MM.1S (cell line): Measurements from ENCODE around the gene UBN1.
A peak's percentile ranks its signal among the peaks of the same experiment; 100 is the strongest.

Experiments
- DNase-seq: peaks from one replicate; pipeline ENCODE4 v3.0.0-alpha.2; 2015
- H2AFZ ChIP-seq: fragments of 300-600 bp; sonication (generic); 2 replicates; pipeline ENCODE4 v1.6.0; 2016; ENCODE audit warnings: antibody characterized with exemption, low read length
- H3F3A ChIP-seq: fragments of 300-600 bp; sonication (generic); 2 replicates; pipeline ENCODE4 v1.6.1; 2016; ENCODE audit warnings: mild to moderate bottlenecking, antibody characterized with exemption, low read length, moderate library complexity, mixed read lengths; ENCODE audit not compliant: insufficient read depth
- H3K27ac ChIP-seq: fragments of 300-600 bp; sonication (generic); 2 replicates; pipeline ENCODE4 v1.5.1; 2016; ENCODE audit warnings: mild to moderate bottlenecking, low read length
- H3K27me3 ChIP-seq: fragments of 300-600 bp; sonication (generic); replicated peaks from 2 replicates; pipeline ENCODE4 v1.6.0; 2016; ENCODE audit warnings: low read length; ENCODE audit not compliant: insufficient read depth
- H3K36me3 ChIP-seq: fragments of 300-600 bp; sonication (generic); replicated peaks from 2 replicates; pipeline ENCODE4 v1.6.1; 2016; ENCODE audit warnings: mild to moderate bottlenecking, low read length, mixed read lengths; ENCODE audit not compliant: insufficient read depth
- H3K4me1 ChIP-seq: fragments of 300-600 bp; sonication (generic); 2 replicates; pipeline ENCODE4 v1.6.1; 2016; ENCODE audit warnings: low read length, mixed read lengths
- H3K4me2 ChIP-seq: fragments of 300-600 bp; sonication (generic); 2 replicates; pipeline ENCODE4 v1.6.0; 2016; ENCODE audit warnings: low read depth, low read length
- H3K4me3 ChIP-seq: fragments of 300-600 bp; sonication (generic); 2 replicates; pipeline ENCODE4 v1.5.1; 2016; ENCODE audit warnings: low read length, mixed read lengths
- H3K79me2 ChIP-seq: fragments of 300-600 bp; sonication (generic); 2 replicates; pipeline ENCODE4 v1.6.1; 2016; ENCODE audit warnings: mixed run types, low read length, mixed read lengths
- H3K9ac ChIP-seq: fragments of 300-600 bp; sonication (generic); 2 replicates; pipeline ENCODE4 v1.6.1; 2016; ENCODE audit warnings: low read length, mixed read lengths
- H3K9me2 ChIP-seq: fragments of 300-600 bp; sonication (generic); replicated peaks from 2 replicates; pipeline ENCODE4 v1.6.1; 2016; ENCODE audit warnings: mild to moderate bottlenecking, low read length, mixed read lengths; ENCODE audit not compliant: insufficient read depth
- H3K9me3 ChIP-seq: fragments of 300-600 bp; sonication (generic); replicated peaks from 2 replicates; pipeline ENCODE4 v1.6.1; 2016; ENCODE audit warnings: mild to moderate bottlenecking, low read length, mixed read lengths; ENCODE audit not compliant: insufficient read depth
- H4K20me1 ChIP-seq: fragments of 300-600 bp; sonication (generic); 2 replicates; pipeline ENCODE4 v1.6.1; 2016; ENCODE audit warnings: mild to moderate bottlenecking, low read length, moderate library complexity, mixed read lengths; ENCODE audit not compliant: insufficient read depth
- EZH2 ChIP-seq: fragments of 300-600 bp; sonication (generic); optimal IDR thresholded peaks from 2 replicates; pipeline ENCODE3; 2017; ENCODE audit warnings: low read depth, mild to moderate bottlenecking, antibody characterized with exemption, low read length, mixed read lengths
- EZH2phosphoT487 ChIP-seq: fragments of 300-600 bp; sonication (generic); IDR thresholded peaks from 2 replicates; pipeline ENCODE4 v1.6.1; 2018; ENCODE audit warnings: antibody characterized with exemption, low read length
- TF ChIP-seq, protein P1 (sequence below): fragments of 300-600 bp; sonication (generic); IDR thresholded peaks from 2 replicates; pipeline ENCODE4 v1.5.1; 2016; ENCODE audit warnings: antibody characterized with exemption, low read length, mixed read lengths

Gene UBN1

GRCh38 chr16:4803401-4803844, 43.9 kb upstream of the UBN1 start:
- Histone ChIP-seq H3K36me3 (no peaks in the 10 kb centered on the region), H3K9me2 (no peaks in the 10 kb centered on the region), H3K27ac (no peak overlapping the region), H3K27me3 (no peaks in the 10 kb centered on the region), H3K9me3 (no peaks in the 10 kb centered on the region), H3F3A (peaks cover 18% of the 10 kb centered on the region), H3K4me1 (0 out of 2 replicates have a peak, but pooled peaks cover 3% of the 10 kb centered on the region), H4K20me1 (no peaks in the 10 kb centered on the region), H3K79me2 (no peaks in the 10 kb centered on the region), H3K4me2 (peak overlapping the region; percentile 71), H2AFZ (no peak overlapping the region), H3K4me3 (peak overlapping the region; percentile 72), H3K9ac (0 out of 2 replicates have a peak overlapping the region, but pooled peaks have one; percentile 28)
- no peak for DNase-seq
- no peak for TF ChIP-seq EZH2
- no peak for TF ChIP-seq EZH2phosphoT487
- TF ChIP-seq, protein P1, sequence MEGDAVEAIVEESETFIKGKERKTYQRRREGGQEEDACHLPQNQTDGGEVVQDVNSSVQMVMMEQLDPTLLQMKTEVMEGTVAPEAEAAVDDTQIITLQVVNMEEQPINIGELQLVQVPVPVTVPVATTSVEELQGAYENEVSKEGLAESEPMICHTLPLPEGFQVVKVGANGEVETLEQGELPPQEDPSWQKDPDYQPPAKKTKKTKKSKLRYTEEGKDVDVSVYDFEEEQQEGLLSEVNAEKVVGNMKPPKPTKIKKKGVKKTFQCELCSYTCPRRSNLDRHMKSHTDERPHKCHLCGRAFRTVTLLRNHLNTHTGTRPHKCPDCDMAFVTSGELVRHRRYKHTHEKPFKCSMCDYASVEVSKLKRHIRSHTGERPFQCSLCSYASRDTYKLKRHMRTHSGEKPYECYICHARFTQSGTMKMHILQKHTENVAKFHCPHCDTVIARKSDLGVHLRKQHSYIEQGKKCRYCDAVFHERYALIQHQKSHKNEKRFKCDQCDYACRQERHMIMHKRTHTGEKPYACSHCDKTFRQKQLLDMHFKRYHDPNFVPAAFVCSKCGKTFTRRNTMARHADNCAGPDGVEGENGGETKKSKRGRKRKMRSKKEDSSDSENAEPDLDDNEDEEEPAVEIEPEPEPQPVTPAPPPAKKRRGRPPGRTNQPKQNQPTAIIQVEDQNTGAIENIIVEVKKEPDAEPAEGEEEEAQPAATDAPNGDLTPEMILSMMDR, result no peak

- Histone ChIP-seq H3K9ac (no peak overlapping the region), H3F3A (peaks cover 18% of the 10 kb centered on the region), H3K27me3 (no peaks in the 10 kb centered on the region), H2AFZ (no peak overlapping the region), H3K9me2 (no peaks in the 10 kb centered on the region), H4K20me1 (no peaks in the 10 kb centered on the region), H3K9me3 (no peaks in the 10 kb centered on the region), H3K4me3 (no peak overlapping the region), H3K4me2 (no peak overlapping the region), H3K4me1 (0 out of 2 replicates have a peak, but pooled peaks cover 3% of the 10 kb centered on the region), H3K79me2 (no peaks in the 10 kb centered on the region), H3K36me3 (no peaks in the 10 kb centered on the region), H3K27ac (no peak overlapping the region)
- TF ChIP-seq EZH2phosphoT487, result no peak
- TF ChIP-seq EZH2, result no peak
- TF ChIP-seq, protein P1, result no peak
- no peak for DNase-seq
Measured at GRCh38 chr16:4803898-4804762, 43.2 kb upstream of the UBN1 start.

DNA sequence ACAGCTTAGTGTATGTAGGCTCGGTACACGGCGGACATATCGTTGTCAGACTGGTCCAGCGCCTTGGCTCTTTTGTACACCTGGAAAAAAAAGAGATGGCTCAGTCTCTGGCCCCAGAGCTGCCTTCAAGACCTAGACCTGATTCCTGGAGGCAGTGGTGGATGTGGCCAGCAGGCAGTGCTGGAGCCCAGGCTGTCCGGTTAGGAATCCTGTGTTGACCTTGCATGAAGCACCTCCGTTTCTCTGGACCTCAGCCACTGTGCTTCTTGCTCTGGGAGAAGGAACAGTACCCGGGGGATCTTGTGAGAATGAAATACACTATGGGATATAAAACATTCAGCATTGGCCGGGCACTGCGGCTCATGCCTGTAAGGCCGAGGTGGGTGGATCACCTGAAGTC, 42.0 kb upstream of the UBN1 start:
- H3K27ac ChIP-seq, result no peak overlapping the region
- no peaks in the 10 kb centered on the region for H3K27me3 ChIP-seq
- H4K20me1 ChIP-seq, result no peaks in the 10 kb centered on the region
- DNase-seq, result no peak
- no peaks in the 10 kb centered on the region for H3K79me2 ChIP-seq
- H3K4me1 ChIP-seq, result 0 out of 2 replicates have a peak, but pooled peaks cover 3% of the 10 kb centered on the region
- no peak overlapping the region for H2AFZ ChIP-seq
- no peaks in the 10 kb centered on the region for H3K9me2 ChIP-seq
- H3K36me3 ChIP-seq, result no peaks in the 10 kb centered on the region
- H3K9ac ChIP-seq, result no peak overlapping the region
- H3K9me3 ChIP-seq, result no peaks in the 10 kb centered on the region
- H3K4me3 ChIP-seq, result no peak overlapping the region
- H3F3A ChIP-seq, result peaks cover 18% of the 10 kb centered on the region
- TF ChIP-seq EZH2phosphoT487 (no peak), EZH2 (no peak)
- TF ChIP-seq, protein P1, result no peak
- no peak overlapping the region for H3K4me2 ChIP-seq
